Fibroblast of lung (primary cell): ENCODE data around the gene MORN1.

Experiments used
- CTCF ChIP-seq, 2 donors: IDR thresholded peaks in 1 of 2; conservative IDR thresholded peaks in 1 of 2; 1 replicate in 1 of 2; 2 replicates in 1 of 2; pipeline ENCODE4 v1.5.1; 2011 to 2012; ENCODE audit warnings: low read length in 2 of 2, control low read depth in 1 of 2, inconsistent platforms in 1 of 2, low read depth in 1 of 2, mild to moderate bottlenecking in 1 of 2
- EZH2 ChIP-seq: IDR thresholded peaks from 2 replicates; pipeline ENCODE4 v1.5.1; 2012; ENCODE audit warnings: low read length, control low read depth, mild to moderate bottlenecking; ENCODE audit errors: missing control alignments

- TF ChIP-seq EZH2 (no peak), CTCF (conservative IDR thresholded peaks at IDR 0.05 in 1 of 2, IDR thresholded peaks at IDR 0.05 in 1 of 2; ENCODE audit: low read depth in 1 of 2, low read length in 2 of 2) (no peak)
Observed at GRCh38 chr1:2349806-2350205, 41.5 kb downstream of the MORN1 start.
